Esophagus squamous epithelium (tissue), 4 donors: ENCODE results near the gene UGT2B7.

ENCODE experiments used
- CTCF ChIP-seq, 6 experiments: fragments of 450-650 bp in 4 of 6; fragments of 200-600 bp in 2 of 6; sonication (generic) in 2 of 6; IDR thresholded peaks; one replicate each; pipeline ENCODE4 v1.5.1; 2016 to 2019; ENCODE audit warnings: antibody characterized with exemption in 6 of 6, mild to moderate bottlenecking in 4 of 6, moderate library complexity in 4 of 6
- POLR2A ChIP-seq, 4 donors: fragments of 450-650 bp; IDR thresholded peaks; one replicate each; pipeline ENCODE4 v1.6.1; 2017; ENCODE audit warnings: antibody characterized with exemption in 4 of 4, mild to moderate bottlenecking in 4 of 4, moderate library complexity in 3 of 4

GRCh38 chr4:69069085-69069484 is 27.2 kb upstream of the UGT2B7 start:
- no peak for TF ChIP-seq CTCF (IDR thresholded peaks at IDR 0.05)
- TF ChIP-seq POLR2A (IDR thresholded peaks at IDR 0.05): no peak
